HepG2 (cell line): ENCODE data around the gene ABAT. TPM values are rescaled to one million over a fixed set of nuclear protein-coding genes. Genes with fewer than 3 reads are reported as not detected.

Source experiments
- ATAC-seq: fragments of 200-7000 bp; cut with Tn5 transposase; 3 replicates; pipeline ENCODE4 v1.9.1; 2020; ENCODE audit warnings: mild to moderate bottlenecking, moderate library complexity
- BruUV-seq: library from RNA; stranded (reverse); fragments of 400-500 nt; replicated peaks from 2 replicates; lab custom pipeline; 2021; lab: Mats Ljungman, UMichigan
- CTCF ChIA-PET: fragments of 300-600 bp; formaldehyde crosslinking; extraction: SDS; loops from one replicate; lab custom pipeline; 2021; ENCODE audit warnings: low total read pairs, inconsistent platforms, low intra/inter-chr PET ratio; lab: Yijun Ruan, JAX
- POLR2A ChIA-PET: fragments of 350-600 bp; sonication (Branson Sonifier 250); formaldehyde crosslinking; loops from one replicate; lab custom pipeline; 2020; ENCODE audit warnings: antibody characterized with exemption, inconsistent platforms; lab: Yijun Ruan, JAX
- DNase-seq: peaks from one replicate; pipeline ENCODE4 v3.0.0-alpha.2; 2015; ENCODE audit warnings: low spot score
- FAIRE-seq: peaks from 3 replicates; lab custom pipeline; 2011; peaks lifted over from hg19 to GRCh38; lab: Jason Lieb, UNC
- H2AFZ ChIP-seq: one replicate; pipeline ENCODE4 v1.6.1; 2011; ENCODE audit warnings: low read length, inconsistent platforms
- H3K27ac ChIP-seq: fragments of 300-600 bp; 3 replicates; pipeline ENCODE4 v1.8.0; 2011; ENCODE audit warnings: mixed run types, mild to moderate bottlenecking, mixed read lengths, low read length, inconsistent platforms; ENCODE audit not compliant: insufficient read depth; ENCODE audit errors: extremely low read length
- H3K27me3 ChIP-seq, 2 experiments: fragments of 200-600 bp in 1 of 2; 2 replicates in 1 of 2; 3 replicates in 1 of 2; pipeline versions ENCODE4 v1.6.0 to v1.8.0; 2011; ENCODE audit warnings: low read length in 2 of 2, mild to moderate bottlenecking in 2 of 2, moderate library complexity in 2 of 2, inconsistent platforms in 1 of 2; ENCODE audit not compliant: insufficient read depth in 2 of 2, control insufficient read depth in 1 of 2
- H3K36me3 ChIP-seq, 2 experiments: fragments of 200-600 bp in 1 of 2; replicated peaks in 1 of 2; 2 replicates in 1 of 2; 3 replicates in 1 of 2; pipeline versions ENCODE4 v1.5.1 to v1.8.0; 2011; ENCODE audit warnings: low read length in 2 of 2, inconsistent platforms in 1 of 2; ENCODE audit not compliant: insufficient read depth in 2 of 2, control insufficient read depth in 1 of 2
- H3K4me1 ChIP-seq: 2 replicates; pipeline ENCODE4 v1.5.1; 2012; ENCODE audit warnings: low read length, inconsistent platforms; ENCODE audit not compliant: insufficient read depth
- H3K4me2 ChIP-seq: 2 replicates; pipeline ENCODE4 v1.6.0; 2011; ENCODE audit warnings: low read depth, low read length, inconsistent platforms
- H3K4me3 ChIP-seq, 3 experiments: fragments of 200-600 bp in 1 of 3; sonication (generic), shearing (Covaris generic) in 1 of 3; replicated peaks in 1 of 3; 2 replicates each; pipeline ENCODE4 v1.5.1; 2011 to 2016; ENCODE audit warnings: low read length in 3 of 3, inconsistent platforms in 2 of 3, low read depth in 2 of 3, mild to moderate bottlenecking in 2 of 3, control low read depth in 1 of 3, mixed read lengths in 1 of 3; ENCODE audit not compliant: insufficient read depth in 1 of 3
- H3K79me2 ChIP-seq: one replicate; pipeline ENCODE4 v1.6.1; 2011; ENCODE audit warnings: low read length, inconsistent platforms; ENCODE audit not compliant: insufficient read depth
- H3K9ac ChIP-seq: 2 replicates; pipeline ENCODE4 v1.6.0; 2011; ENCODE audit warnings: mild to moderate bottlenecking, low read depth, low read length, inconsistent platforms; ENCODE audit not compliant: insufficient read depth
- H3K9me3 ChIP-seq: 2 replicates; pipeline ENCODE4 v1.5.1; 2012; ENCODE audit warnings: mild to moderate bottlenecking, low read length
- H4K20me1 ChIP-seq: 2 replicates; pipeline ENCODE4 v1.6.0; 2011; ENCODE audit warnings: inconsistent platforms, mild to moderate bottlenecking, low read length, moderate library complexity; ENCODE audit not compliant: insufficient read depth
- AGO2 ChIP-seq: fragments of 200-400 bp; formaldehyde crosslinking; optimal IDR thresholded peaks from 2 replicates; pipeline ENCODE3; 2017; ENCODE audit warnings: mild to moderate bottlenecking, low read depth, low read length, moderate library complexity
- SP1 ChIP-seq, 2 experiments: fragments of 450-650 bp in 1 of 2; sonication (generic) in 1 of 2; formaldehyde crosslinking in 1 of 2; IDR thresholded peaks; 2 replicates each; pipeline versions ENCODE4 v1.4.0 to v1.6.1; 2016 to 2020; ENCODE audit warnings: missing genetic modification reagents in 1 of 2
- SP5 ChIP-seq: IDR thresholded peaks from 2 replicates; pipeline ENCODE4 v1.6.1; 2016; ENCODE audit warnings: low read depth, borderline replicate concordance
- ZNF674 ChIP-seq: sonication (generic); formaldehyde crosslinking; IDR thresholded peaks from 2 replicates; pipeline ENCODE4 v1.5.0; 2020; ENCODE audit warnings: low read depth, mild to moderate bottlenecking, missing genetic modification reagents
- WGBS: methylation state at CpG from one replicate; pipeline ENCODE4 v1.1.6; 2017; ENCODE audit warnings: low lambda C conversion rate; 5-methylcytosine and 5-hydroxymethylcytosine counted together
- in situ Hi-C: cut with HindIII; loops from 2 replicates; pipeline ENCODE4 v1.10.0; 2017; ENCODE audit warnings: low pct_unique_long_range_greater_than_20kb; ENCODE audit not compliant: extremely low pct_ligation_motif_present
- intact Hi-C: fragments of 100-400 bp; cut with micrococcal nuclease; formaldehyde crosslinking; loops from one replicate; pipeline ENCODE4 v1.10.0; 2022; ENCODE audit not compliant: unreplicated experiment
- polyA plus RNA-seq, 8 experiments: library from polyadenylated mRNA; depleted of rRNA in 3 of 8; stranded (reverse) in 7 of 8; unstranded in 1 of 8; fragments of >200 nt; fragmentation: Illumina TruSeq in 4 of 8; extraction: Trizol in 4 of 8; gene quantifications; 2 replicates each; pipeline versions ENCODE4 v1.2.1 to v1.2.3, GENCODE V29; 2011 to 2016; ENCODE audit warnings: low read depth in 4 of 8, missing spikeins in 1 of 8, mixed read lengths in 1 of 8; ENCODE audit not compliant: insufficient read depth in 1 of 8
- total RNA-seq, 5 experiments: library from RNA; depleted of rRNA; stranded (reverse); fragments of >200 nt; fragmentation: Illumina TruSeq; extraction: Trizol; gene quantifications; 2 replicates each; pipeline ENCODE4 v1.2.3, GENCODE V29; 2016; ENCODE audit warnings: low read depth in 1 of 5
- TF ChIP-seq, protein P1 (sequence below): IDR thresholded peaks from 2 replicates; pipeline ENCODE4 v1.6.1; 2016; ENCODE audit warnings: mild to moderate bottlenecking, missing biosample characterization, missing genetic modification reagents

The ABAT gene
- total and polyA plus RNA-seq, 2 of the 13 experiments (the other 11 are each of a cell fraction or from before 2014, with no cell fraction given) = 47.6 to 97.3 TPM

DNA sequence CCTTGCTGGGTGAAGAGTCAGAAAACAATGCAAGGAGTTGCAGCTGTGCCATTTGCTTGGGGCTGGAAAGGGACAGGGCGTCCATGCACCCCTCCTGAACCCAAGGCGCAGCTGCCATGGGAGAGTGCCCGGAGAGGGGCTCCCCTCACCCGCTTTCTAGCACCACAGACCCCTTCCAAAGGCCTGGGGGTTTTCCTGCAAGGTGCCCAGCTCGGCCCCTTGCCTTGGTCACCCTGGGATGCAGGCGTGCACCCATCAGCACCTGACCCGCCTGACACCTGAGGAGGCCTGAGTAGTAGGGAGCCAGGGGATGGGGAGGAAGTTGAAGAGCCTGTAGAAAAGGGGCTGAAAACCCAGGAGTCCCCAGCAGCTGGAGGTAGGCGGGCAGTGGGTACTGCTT lies 92.8 kb downstream of the ABAT start:
- Histone ChIP-seq H2AFZ (no peak overlapping the region), H3K27me3 (no peaks in the 10 kb centered on the region), H3K4me1 (no peaks in the 10 kb centered on the region), H3K27ac (no peak overlapping the region), H4K20me1 (no peaks in the 10 kb centered on the region), H3K4me3 (no peak overlapping the region), H3K9ac (no peak overlapping the region), H3K9me3 (no peaks in the 10 kb centered on the region), H3K36me3 (peaks cover 39 to 63% of the 10 kb centered on the region in 2 experiments), H3K79me2 (no peaks in the 10 kb centered on the region), H3K4me2 (no peak overlapping the region)
- POLR2A ChIA-PET = no interaction called here
- WGBS = 89% methylated on average over 8 of the region's 8 CpGs
- no peak; the same call in 2 of the 3 replicates for ATAC-seq
- in situ Hi-C loops (no loop called here), intact Hi-C loops (loop anchor here (5.0 kb wide), 1 partner anchor 1505 kb away; no protein-coding TSS in a partner anchor)
- CTCF ChIA-PET = no interaction called here
- FAIRE-seq = no peak
- no peak for TF ChIP-seq SP5 (CRISPR knock-in tag)
- TF ChIP-seq AGO2 = peak; percentile 39
- DNase-seq = no peak
- BruUV-seq = TSS peak; percentile 39

DNA sequence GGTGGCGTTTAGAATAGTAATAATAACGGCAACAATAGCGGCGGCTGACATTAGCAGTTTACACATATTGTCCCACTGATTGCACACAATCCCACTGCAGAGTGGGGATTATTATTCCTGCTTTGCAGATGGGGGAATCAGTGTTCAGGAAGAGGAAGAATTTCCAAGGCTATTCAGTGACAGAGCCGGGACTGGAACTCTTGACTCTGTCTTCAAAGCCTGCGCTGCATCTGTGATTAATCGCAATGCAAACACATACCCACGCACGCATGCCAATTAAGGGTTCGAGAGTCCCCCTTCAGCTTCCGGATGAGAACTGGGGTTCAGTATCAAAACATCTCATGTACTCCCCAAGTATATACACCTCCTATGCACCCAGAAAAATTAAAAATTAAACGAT lies 93.9 kb downstream of the ABAT start:
- WGBS = 97% methylated on average over 12 of the region's 12 CpGs
- intact Hi-C loops = loop anchor here (5.0 kb wide), 1 partner anchor 1504 kb away; no protein-coding TSS in a partner anchor
- DNase-seq (no peak), ATAC-seq (no peak), FAIRE-seq (no peak)
- Histone ChIP-seq H3K9me3 (no peaks in the 10 kb centered on the region), H3K36me3 (peaks cover 44 to 63% of the 10 kb centered on the region in 2 experiments), H3K79me2 (no peaks in the 10 kb centered on the region), H3K9ac (no peak overlapping the region), H4K20me1 (no peaks in the 10 kb centered on the region), H3K27me3 (no peaks in the 10 kb centered on the region), H3K4me1 (no peaks in the 10 kb centered on the region), H2AFZ (no peak overlapping the region), H3K4me2 (no peak overlapping the region), H3K4me3 (no peak overlapping the region), H3K27ac (no peak overlapping the region)
- ChIA-PET CTCF (no interaction called here), POLR2A (no interaction called here)
- no TSS peak for BruUV-seq
- no peak for TF ChIP-seq SP1 (IDR thresholded peaks at IDR 0.05)
- TF ChIP-seq SP1 (CRISPR knock-in tag; IDR thresholded peaks at IDR 0.05) = no peak
- no peak for TF ChIP-seq ZNF674 (CRISPR knock-in tag)
- TF ChIP-seq, protein P1, sequence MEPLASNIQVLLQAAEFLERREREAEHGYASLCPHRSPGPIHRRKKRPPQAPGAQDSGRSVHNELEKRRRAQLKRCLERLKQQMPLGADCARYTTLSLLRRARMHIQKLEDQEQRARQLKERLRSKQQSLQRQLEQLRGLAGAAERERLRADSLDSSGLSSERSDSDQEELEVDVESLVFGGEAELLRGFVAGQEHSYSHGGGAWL (CRISPR knock-in tag) = no peak
- in situ Hi-C loops = no loop called here
